Trophoblast cell (in vitro differentiated cells and primary cell): ENCODE data around the gene IL17REL.

Experiments
- DNase-seq, 2 donors: peaks; one replicate each; pipeline ENCODE4 v3.0.0-alpha.2; 2016
- H2AFZ ChIP-seq: 2 replicates; pipeline ENCODE4 v1.6.1; 2013; ENCODE audit warnings: low read length, moderate library complexity, mild to moderate bottlenecking; ENCODE audit not compliant: insufficient read depth, poor library complexity
- H2AK5ac ChIP-seq: 2 replicates; pipeline ENCODE4 v1.6.1; 2013; ENCODE audit warnings: mild to moderate bottlenecking, low read length
- H2BK120ac ChIP-seq: 2 replicates; pipeline ENCODE4 v1.6.1; 2013; ENCODE audit warnings: low read length, mild to moderate bottlenecking, moderate library complexity; ENCODE audit not compliant: insufficient read depth, poor library complexity
- H2BK12ac ChIP-seq: 2 replicates; pipeline ENCODE4 v1.6.1; 2013; ENCODE audit warnings: mild to moderate bottlenecking, low read length, moderate library complexity
- H2BK5ac ChIP-seq: 2 replicates; pipeline ENCODE4 v1.6.1; 2013; ENCODE audit warnings: low read length, low read depth, moderate library complexity, mild to moderate bottlenecking; ENCODE audit not compliant: poor library complexity
- H3K14ac ChIP-seq: 2 replicates; pipeline ENCODE4 v1.6.1; 2013; ENCODE audit warnings: mild to moderate bottlenecking, low read length
- H3K18ac ChIP-seq: 2 replicates; pipeline ENCODE4 v1.6.1; 2013; ENCODE audit warnings: mild to moderate bottlenecking, low read length
- H3K23ac ChIP-seq: 2 replicates; pipeline ENCODE4 v1.6.1; 2013; ENCODE audit warnings: low read length
- H3K27ac ChIP-seq: 2 replicates; pipeline ENCODE4 v1.5.1; 2013; ENCODE audit warnings: low read depth, mild to moderate bottlenecking, inconsistent platforms, low read length, moderate library complexity
- H3K27me3 ChIP-seq: 2 replicates; pipeline ENCODE4 v1.6.1; 2013; ENCODE audit warnings: inconsistent platforms, mild to moderate bottlenecking, low read length, moderate library complexity; ENCODE audit not compliant: insufficient read depth
- H3K36me3 ChIP-seq, 2 experiments: 1 replicate in 1 of 2; 2 replicates in 1 of 2; pipeline ENCODE4 v1.6.1; 2013; ENCODE audit warnings: low read length in 2 of 2, mild to moderate bottlenecking in 2 of 2, moderate library complexity in 1 of 2; ENCODE audit not compliant: insufficient read depth in 2 of 2, control insufficient read depth in 1 of 2
- H3K4ac ChIP-seq: 2 replicates; pipeline ENCODE4 v1.6.1; 2013; ENCODE audit warnings: low read depth, mild to moderate bottlenecking, low read length, moderate library complexity
- H3K4me1 ChIP-seq, 2 experiments: 1 replicate in 1 of 2; 2 replicates in 1 of 2; pipeline ENCODE4 v1.6.1; 2013; ENCODE audit warnings: low read length in 2 of 2, mild to moderate bottlenecking in 2 of 2, moderate library complexity in 1 of 2; ENCODE audit not compliant: insufficient read depth in 2 of 2, control insufficient read depth in 1 of 2
- H3K4me2 ChIP-seq: 2 replicates; pipeline ENCODE4 v1.6.1; 2013; ENCODE audit warnings: inconsistent platforms, mild to moderate bottlenecking, low read length, moderate library complexity
- H3K4me3 ChIP-seq: 2 replicates; pipeline ENCODE4 v1.5.1; 2013; ENCODE audit warnings: mild to moderate bottlenecking, low read depth, low read length, inconsistent platforms
- H3K79me1 ChIP-seq: one replicate; pipeline ENCODE4 v1.6.1; 2013; ENCODE audit warnings: low read length
- H3K79me2 ChIP-seq: 2 replicates; pipeline ENCODE4 v1.6.1; 2013; ENCODE audit warnings: low read length, mild to moderate bottlenecking; ENCODE audit not compliant: control insufficient read depth, insufficient read depth, poor library complexity
- H3K9ac ChIP-seq: 2 replicates; pipeline ENCODE4 v1.6.1; 2013; ENCODE audit warnings: mild to moderate bottlenecking, low read length
- H3K9me3 ChIP-seq: 2 replicates; pipeline ENCODE4 v1.6.1; 2013; ENCODE audit warnings: low read depth, mild to moderate bottlenecking, control low read depth, inconsistent platforms, low read length; ENCODE audit not compliant: insufficient read depth
- H4K12ac ChIP-seq: 2 replicates; pipeline ENCODE4 v1.6.1; 2013; ENCODE audit warnings: low read depth, mild to moderate bottlenecking, low read length, moderate library complexity
- H4K8ac ChIP-seq: 2 replicates; pipeline ENCODE4 v1.6.1; 2013; ENCODE audit warnings: low read depth, mild to moderate bottlenecking, low read length, moderate library complexity
- H4K91ac ChIP-seq: one replicate; pipeline ENCODE4 v1.6.1; 2013; ENCODE audit warnings: low read depth, mild to moderate bottlenecking, low read length, moderate library complexity
- WGBS: extraction: QIAGEN DNeasy Blood & Tissue Kit; methylation state at CpG from one replicate; pipeline ENCODE4 v1.1.7; 2013; ENCODE audit warnings: missing lambda C conversion rate; ENCODE audit not compliant: insufficient read length, insufficient coverage; ENCODE audit errors: extremely low coverage; 5-methylcytosine and 5-hydroxymethylcytosine counted together

The IL17REL gene

GRCh38 chr22:50040717-50041116 is 28.2 kb upstream of the IL17REL start:
- H3K18ac ChIP-seq = no peak overlapping the region
- no CpG with 5 or more reads among the region's 7 CpGs for WGBS
- no peak overlapping the region for H3K14ac ChIP-seq
- no peak overlapping the region for H2BK120ac ChIP-seq
- no peak for DNase-seq
- H3K4me3 ChIP-seq = no peak overlapping the region
- H2AFZ ChIP-seq = no peak overlapping the region
- no peaks in the 10 kb centered on the region for H3K79me2 ChIP-seq
- no peak overlapping the region for H4K91ac ChIP-seq
- H4K12ac ChIP-seq = no peak overlapping the region
- H3K79me1 ChIP-seq = no peaks in the 10 kb centered on the region
- H3K27me3 ChIP-seq = no peaks in the 10 kb centered on the region
- no peaks in the 10 kb centered on the region for H3K4me1 ChIP-seq
- no peak overlapping the region for H2AK5ac ChIP-seq
- peaks cover 8% of the 10 kb centered on the region for H3K9me3 ChIP-seq
- H3K36me3 ChIP-seq = no peaks in the 10 kb centered on the region
- no peak overlapping the region for H3K4me2 ChIP-seq
- no peak overlapping the region for H3K27ac ChIP-seq
- no peak overlapping the region for H3K4ac ChIP-seq
- H4K8ac ChIP-seq = no peak overlapping the region
- no peak overlapping the region for H3K23ac ChIP-seq
- H2BK5ac ChIP-seq = no peak overlapping the region
- no peak overlapping the region for H2BK12ac ChIP-seq
- H3K9ac ChIP-seq = no peak overlapping the region

- H3K4me1 ChIP-seq = no peaks in the 10 kb centered on the region
- no peak overlapping the region for H3K4me3 ChIP-seq
- no peak overlapping the region for H2BK12ac ChIP-seq
- no peak overlapping the region for H3K14ac ChIP-seq
- WGBS = no CpG with 5 or more reads among the region's 29 CpGs
- no peaks in the 10 kb centered on the region for H3K79me2 ChIP-seq
- H4K8ac ChIP-seq = no peak overlapping the region
- H4K91ac ChIP-seq = no peak overlapping the region
- H3K9me3 ChIP-seq = peaks cover 8% of the 10 kb centered on the region
- H4K12ac ChIP-seq = no peak overlapping the region
- no peak overlapping the region for H2BK5ac ChIP-seq
- no peak overlapping the region for H3K9ac ChIP-seq
- no peak overlapping the region for H3K18ac ChIP-seq
- H2AFZ ChIP-seq = no peak overlapping the region
- H3K36me3 ChIP-seq = no peaks in the 10 kb centered on the region
- H3K27ac ChIP-seq = no peak overlapping the region
- no peak overlapping the region for H3K4me2 ChIP-seq
- H3K79me1 ChIP-seq = no peaks in the 10 kb centered on the region
- H3K27me3 ChIP-seq = no peaks in the 10 kb centered on the region
- no peak overlapping the region for H3K4ac ChIP-seq
- H2AK5ac ChIP-seq = no peak overlapping the region
- DNase-seq = no peak
- H2BK120ac ChIP-seq = no peak overlapping the region
- H3K23ac ChIP-seq = no peak overlapping the region
These were observed 27.3 kb upstream of the IL17REL start for GRCh38 chr22:50039669-50040443.

GRCh38 chr22:50035976-50036724 is 23.6 kb upstream of the IL17REL start:
- Histone ChIP-seq H2BK12ac (no peak overlapping the region), H3K9me3 (peaks cover 10% of the 10 kb centered on the region), H3K27me3 (no peaks in the 10 kb centered on the region), H3K9ac (no peak overlapping the region), H3K14ac (no peak overlapping the region), H3K4me3 (no peak overlapping the region), H4K8ac (no peak overlapping the region), H2AK5ac (no peak overlapping the region), H3K36me3 (no peaks in the 10 kb centered on the region), H3K27ac (no peak overlapping the region), H2BK5ac (no peak overlapping the region), H2AFZ (no peak overlapping the region), H4K12ac (no peak overlapping the region), H4K91ac (no peak overlapping the region), H3K23ac (no peak overlapping the region), H3K18ac (no peak overlapping the region), H3K79me2 (no peaks in the 10 kb centered on the region), H3K4ac (no peak overlapping the region), H2BK120ac (no peak overlapping the region), H3K79me1 (no peaks in the 10 kb centered on the region), H3K4me2 (no peak overlapping the region), H3K4me1 (no peaks in the 10 kb centered on the region)
- no CpG with 5 or more reads among the region's 23 CpGs for WGBS
- DNase-seq = no peak

GRCh38 chr22:50035131-50035881 is 22.7 kb upstream of the IL17REL start:
- Histone ChIP-seq H2BK120ac (no peak overlapping the region), H2BK12ac (no peak overlapping the region), H3K36me3 (no peaks in the 10 kb centered on the region), H3K23ac (no peak overlapping the region), H3K4me2 (no peak overlapping the region), H3K4ac (no peak overlapping the region), H4K8ac (no peak overlapping the region), H2AFZ (no peak overlapping the region), H3K18ac (no peak overlapping the region), H3K14ac (no peak overlapping the region), H3K4me1 (no peaks in the 10 kb centered on the region), H3K9ac (no peak overlapping the region), H3K27ac (no peak overlapping the region), H4K91ac (no peak overlapping the region), H4K12ac (no peak overlapping the region), H3K79me1 (no peaks in the 10 kb centered on the region), H2AK5ac (no peak overlapping the region), H2BK5ac (no peak overlapping the region), H3K9me3 (peaks cover 10% of the 10 kb centered on the region), H3K79me2 (no peaks in the 10 kb centered on the region), H3K27me3 (no peaks in the 10 kb centered on the region), H3K4me3 (no peak overlapping the region)
- WGBS = no CpG with 5 or more reads among the region's 24 CpGs
- no peak for DNase-seq
